ENCODE measurements around the gene FGD1.

GRCh38 chrX:54416965-54417364 is 79.1 kb downstream of the FGD1 start:
- TF ChIP-seq, protein P1, sequence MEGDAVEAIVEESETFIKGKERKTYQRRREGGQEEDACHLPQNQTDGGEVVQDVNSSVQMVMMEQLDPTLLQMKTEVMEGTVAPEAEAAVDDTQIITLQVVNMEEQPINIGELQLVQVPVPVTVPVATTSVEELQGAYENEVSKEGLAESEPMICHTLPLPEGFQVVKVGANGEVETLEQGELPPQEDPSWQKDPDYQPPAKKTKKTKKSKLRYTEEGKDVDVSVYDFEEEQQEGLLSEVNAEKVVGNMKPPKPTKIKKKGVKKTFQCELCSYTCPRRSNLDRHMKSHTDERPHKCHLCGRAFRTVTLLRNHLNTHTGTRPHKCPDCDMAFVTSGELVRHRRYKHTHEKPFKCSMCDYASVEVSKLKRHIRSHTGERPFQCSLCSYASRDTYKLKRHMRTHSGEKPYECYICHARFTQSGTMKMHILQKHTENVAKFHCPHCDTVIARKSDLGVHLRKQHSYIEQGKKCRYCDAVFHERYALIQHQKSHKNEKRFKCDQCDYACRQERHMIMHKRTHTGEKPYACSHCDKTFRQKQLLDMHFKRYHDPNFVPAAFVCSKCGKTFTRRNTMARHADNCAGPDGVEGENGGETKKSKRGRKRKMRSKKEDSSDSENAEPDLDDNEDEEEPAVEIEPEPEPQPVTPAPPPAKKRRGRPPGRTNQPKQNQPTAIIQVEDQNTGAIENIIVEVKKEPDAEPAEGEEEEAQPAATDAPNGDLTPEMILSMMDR (IDR thresholded peaks at IDR 0.05), result no peak
- TF ChIP-seq POLR2A (IDR thresholded peaks at IDR 0.05), result no peak

Data from testis (tissue), 2 donors.